ENCODE results near the gene PRDM2. TPM values are rescaled to one million over a fixed set of nuclear protein-coding genes. Genes with fewer than 3 reads are reported as not detected.

The PRDM2 gene
- total and polyA plus RNA-seq, 10 donors: 12.0 to 75.7 (median 57.4) TPM

- intact Hi-C loops (cut with DNase I; ENCODE audit: low total_unique reads): no loop called here
- TF ChIP-seq CTCF (IDR thresholded peaks at IDR 0.05 in 8 of 11, conservative IDR thresholded peaks at IDR 0.05 in 3 of 11) (no peak), POLR2AphosphoS5 (IDR thresholded peaks at IDR 0.05) (no peak), POLR2A (IDR thresholded peaks at IDR 0.05) (no peak)
- no peak for DNase-seq
- Histone ChIP-seq H3K27ac (peak overlapping the region in 6 of 8 donors; percentile 41 to 96 (median 91)), H3K4me3 (no peak overlapping the region), H3K36me3 (peaks cover 0 to 8% (median 0%) of the 10 kb centered on the region in 6 donors), H3K4me1 (peaks cover 7 to 99% (median 71%) of the 10 kb centered on the region in 6 donors), H3K9me3 (no peaks in the 10 kb centered on the region), H3K27me3 (replicated peaks in 1 of 7) (peaks cover 0 to 6% (median 0%) of the 10 kb centered on the region in 7 donors)
- 62 to 76% (median 67%) methylated on average over 4 of the region's 4 CpGs for WGBS, 5 donors
Observed at GRCh38 chr1:13728091-13728715, 28.2 kb downstream of the PRDM2 start.

DNA sequence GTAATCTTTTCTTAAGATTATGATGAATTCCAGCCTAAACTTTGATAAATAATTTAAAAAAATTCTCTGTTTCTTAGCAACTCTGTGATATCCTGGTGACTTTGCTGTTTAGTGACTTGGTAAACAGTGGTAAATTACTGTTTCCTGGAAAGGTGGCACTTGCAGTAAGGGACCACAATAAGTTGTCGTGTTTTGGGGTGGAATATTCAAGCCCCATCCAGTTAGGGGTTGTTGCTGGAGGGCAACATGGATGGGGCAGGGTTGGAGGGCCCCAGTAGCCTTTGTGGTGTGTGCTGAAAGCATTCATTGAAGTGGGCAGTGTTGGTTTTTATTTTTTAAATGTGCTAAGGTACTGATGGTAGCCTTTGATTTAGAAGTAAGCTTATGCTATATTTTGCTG, 30.3 kb downstream of the PRDM2 start:
- TF ChIP-seq POLR2A (IDR thresholded peaks at IDR 0.05): no peak
- TF ChIP-seq POLR2AphosphoS5 (IDR thresholded peaks at IDR 0.05): no peak
- no peak for TF ChIP-seq CTCF (IDR thresholded peaks at IDR 0.05 in 8 of 11, conservative IDR thresholded peaks at IDR 0.05 in 3 of 11)
- WGBS, 5 donors: 27 to 33% (median 33%) methylated on average over 1 of the region's 1 CpG
- Histone ChIP-seq H3K9me3 (no peaks in the 10 kb centered on the region), H3K4me1 (peaks cover 7 to 99% (median 70%) of the 10 kb centered on the region in 6 donors), H3K36me3 (peaks cover 0 to 5% (median 0%) of the 10 kb centered on the region in 6 donors), H3K27me3 (replicated peaks in 1 of 7) (no peaks in the 10 kb centered on the region), H3K4me3 (peak overlapping the region in 2 of 8 donors; percentile 16 to 53), H3K27ac (peak overlapping the region; percentile 58 to 96 (median 88))
- intact Hi-C loops (cut with DNase I; ENCODE audit: low total_unique reads): no loop called here
- no peak for DNase-seq

DNA sequence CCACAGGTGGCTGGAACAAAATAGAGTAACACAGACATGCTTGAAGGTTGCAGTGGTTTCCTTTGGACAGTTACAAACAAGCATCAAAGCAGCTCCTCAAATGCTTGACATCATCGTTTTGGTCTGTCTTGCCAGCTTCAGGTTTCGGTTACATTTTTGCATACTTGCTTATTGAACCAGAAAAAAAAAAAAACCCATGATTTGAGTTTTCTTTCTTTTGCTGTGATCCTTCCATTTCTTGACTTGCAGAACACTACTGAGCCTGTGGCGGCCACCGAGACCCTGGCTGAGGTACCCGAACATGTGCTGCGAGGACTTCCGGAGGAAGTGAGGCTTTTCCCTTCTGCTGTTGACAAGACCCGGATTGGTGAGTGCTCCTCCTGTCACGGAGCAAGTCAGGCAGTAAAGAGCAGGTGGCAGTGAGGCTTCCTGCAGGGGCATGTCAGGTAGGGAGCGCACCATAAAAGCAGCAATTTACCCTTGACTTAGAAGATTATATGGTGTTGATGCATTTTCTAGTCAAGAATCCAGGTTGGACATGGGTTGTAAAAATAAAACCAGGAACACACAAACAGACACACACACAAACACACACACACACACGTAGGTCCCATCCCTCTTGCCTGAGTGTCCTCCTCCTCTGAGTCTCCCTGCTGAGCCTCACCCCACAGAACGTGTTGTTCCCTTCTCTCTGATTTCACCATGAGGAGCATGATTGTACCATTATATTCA, 30.9 kb downstream of the PRDM2 start:
- peak overlapping the region in 4 of 8 donors; percentile 9 to 53 (median 20) for H3K4me3 ChIP-seq

More for the DNA sequence above, 30.9 kb downstream of the PRDM2 start:
- intact Hi-C loops (cut with DNase I; ENCODE audit: low total_unique reads): no loop called here
- H3K4me1 ChIP-seq: peaks cover 7 to 94% (median 64%) of the 10 kb centered on the region in 6 donors
- TF ChIP-seq POLR2AphosphoS5 (IDR thresholded peaks at IDR 0.05) (peak; percentile 72 to 97 (median 94)), POLR2A (IDR thresholded peaks at IDR 0.05) (peak in 2 of 3 donors; percentile 14 to 77), CTCF (IDR thresholded peaks at IDR 0.05 in 8 of 11, conservative IDR thresholded peaks at IDR 0.05 in 3 of 11) (peak in 9 of 11 experiments; percentile 5 to 59 (median 44))
- peak; percentile 95 for DNase-seq
- no peaks in the 10 kb centered on the region for H3K9me3 ChIP-seq
- WGBS, 5 donors: 11 to 32% (median 20%) methylated on average over 12 of the region's 12 CpGs
- H3K27me3 ChIP-seq (replicated peaks in 1 of 7): no peaks in the 10 kb centered on the region
- peak overlapping the region; percentile 58 to 96 (median 88) for H3K27ac ChIP-seq
- peaks cover 0 to 8% (median 0%) of the 10 kb centered on the region in 6 donors for H3K36me3 ChIP-seq

Data from spleen (tissue), 11 donors.